Renal cortex interstitium (tissue), 11 donors: ENCODE data around the gene CELA2A. TPM values are rescaled to one million over a fixed set of nuclear protein-coding genes. Genes with fewer than 3 reads are reported as not detected.
"Not testable (repeated sequence)": the region's sequence is repeated elsewhere in the genome, so short reads cannot be mapped to it uniquely, and the experiment has no call there.

Source experiments
- DNase-seq, 11 donors: peaks; one replicate each; pipeline ENCODE4 v3.0.0-alpha.2; 2013; ENCODE audit warnings: low read depth in 9 of 11, low spot score in 4 of 11; ENCODE audit errors: extremely low read depth in 1 of 11
- polyA plus RNA-seq, 3 donors: library from polyadenylated mRNA; unstranded; fragments of 120-200 nt; gene quantifications; one replicate each; pipeline ENCODE4 v1.2.1, GENCODE V29; 2013; ENCODE audit not compliant: insufficient read length in 3 of 3

Gene CELA2A
- polyA plus RNA-seq, 3 donors = 0.41 TPM; not detected in 2

GRCh38 chr1:15423355-15424077 is 33.0 kb upstream of the CELA2A start:
- DNase-seq = no peak

- no peak for DNase-seq
Measured at GRCh38 chr1:15424146-15424667, 32.3 kb upstream of the CELA2A start.

DNA sequence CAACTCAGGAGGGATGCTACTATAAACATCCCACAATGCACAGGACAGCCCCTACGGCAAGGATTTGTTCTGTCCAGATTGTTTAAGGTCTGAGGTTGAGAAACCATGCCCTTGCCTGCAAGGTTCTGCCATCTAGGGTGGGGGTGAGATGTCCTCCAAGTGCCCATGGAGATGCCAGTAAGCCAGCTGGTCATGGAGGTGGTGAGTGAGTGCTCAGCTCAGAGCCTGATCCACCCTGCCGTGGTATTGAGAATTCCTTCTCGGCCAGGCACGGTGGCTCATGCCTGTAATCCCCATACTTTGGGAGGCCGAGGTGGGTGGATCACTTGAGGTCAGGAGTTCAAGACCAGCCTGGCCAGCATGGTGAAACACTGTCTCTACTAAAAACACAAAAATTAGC is 31.6 kb upstream of the CELA2A start:
- DNase-seq = no peak

DNA sequence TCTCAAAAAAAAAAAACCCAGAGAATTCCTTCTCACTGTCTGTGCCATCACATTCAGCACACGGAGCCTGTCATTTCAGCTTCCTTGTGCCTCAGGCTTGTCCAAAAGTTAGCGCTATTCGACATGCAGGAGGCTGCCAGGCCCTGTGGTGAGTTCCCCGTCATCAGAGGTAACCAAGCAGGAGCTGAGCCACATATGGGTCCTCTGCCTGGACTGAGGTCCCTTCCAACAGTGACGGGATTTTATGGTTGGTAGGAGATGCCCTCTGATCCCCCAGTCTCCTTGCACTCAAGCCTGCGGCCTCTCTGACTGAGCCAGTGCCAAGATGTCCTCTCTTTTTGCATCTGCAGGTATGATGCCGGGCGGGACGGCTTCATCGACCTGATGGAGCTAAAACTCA is 31.0 kb upstream of the CELA2A start:
- no peak for DNase-seq

DNA sequence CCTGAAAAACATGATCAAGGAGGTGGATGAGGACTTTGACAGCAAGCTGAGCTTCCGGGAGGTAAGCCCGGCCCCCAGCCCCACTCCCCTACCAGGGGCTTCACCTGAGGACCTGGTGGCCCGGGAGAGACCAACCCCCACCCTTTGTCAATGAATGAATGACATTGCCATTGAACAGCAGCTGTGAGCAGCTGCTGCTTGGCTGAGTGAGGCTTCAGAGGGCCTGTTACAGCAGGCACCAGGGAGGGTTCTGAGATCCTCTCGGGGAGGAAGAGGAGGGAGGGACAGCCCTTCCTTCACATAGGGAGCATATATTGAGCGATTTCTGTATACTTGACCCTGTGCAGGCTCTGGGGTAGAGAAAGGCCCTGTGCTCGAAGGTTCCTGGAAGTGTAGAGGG is 30.6 kb upstream of the CELA2A start:
- DNase-seq = no peak

- DNase-seq = no peak
Measured at GRCh38 chr1:15426492-15427279, 29.8 kb upstream of the CELA2A start.

GRCh38 chr1:15427280-15427666 is 29.3 kb upstream of the CELA2A start:
- DNase-seq = no peak

DNA sequence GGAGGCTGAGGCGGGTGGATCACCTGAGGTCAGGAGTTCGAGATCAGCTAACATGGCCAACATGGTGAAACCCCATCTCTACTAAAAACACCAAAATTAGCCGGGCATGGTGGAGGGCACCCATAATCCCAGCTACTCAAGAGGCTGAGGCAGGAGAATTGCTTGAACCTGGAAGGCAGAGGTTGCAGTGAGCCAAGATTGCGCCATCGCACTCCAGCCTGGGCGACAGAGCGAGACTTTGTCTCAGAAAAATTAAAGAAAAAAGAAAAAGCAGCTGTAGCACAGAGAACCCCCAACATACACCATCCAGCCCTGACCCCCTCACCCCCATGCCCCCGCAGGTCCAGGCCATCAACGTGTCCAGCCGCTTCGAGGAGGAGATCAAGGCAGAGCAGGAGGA is 28.3 kb upstream of the CELA2A start:
- not testable (repeated sequence) for DNase-seq

DNA sequence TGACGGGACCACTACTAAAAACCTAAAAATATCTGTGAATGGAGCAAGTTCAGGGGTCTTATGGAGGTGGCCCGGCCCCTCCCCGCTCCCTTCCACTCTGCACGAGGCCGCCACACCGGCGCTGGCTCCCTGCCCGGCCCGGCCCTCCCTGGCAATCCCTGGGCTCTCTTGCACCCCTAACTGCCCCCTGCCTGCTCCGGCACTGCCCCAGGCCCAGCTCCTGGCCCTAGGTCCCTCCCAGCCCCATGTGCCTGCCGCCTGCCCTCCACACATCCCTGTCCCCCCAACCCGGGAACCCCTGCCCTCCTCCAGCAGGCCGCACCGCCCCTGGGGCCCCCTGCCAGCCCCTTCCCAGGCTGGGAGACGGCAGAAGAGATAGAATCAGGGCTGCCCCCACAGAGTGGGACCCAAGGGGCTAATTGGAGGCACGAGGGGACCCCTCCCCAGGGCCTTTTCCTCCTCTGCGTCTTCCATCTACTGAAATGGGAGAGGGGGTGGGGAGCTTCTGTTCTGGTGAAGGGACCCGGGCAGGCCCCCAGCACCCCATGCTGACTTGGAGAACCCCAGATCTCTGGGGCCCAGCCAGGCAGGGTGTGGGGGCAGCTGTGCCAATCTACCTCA is 27.6 kb upstream of the CELA2A start:
- DNase-seq = no peak

GRCh38 chr1:15429701-15430149 is 26.8 kb upstream of the CELA2A start:
- no peak for DNase-seq

GRCh38 chr1:15430787-15431570 is 25.6 kb upstream of the CELA2A start:
- DNase-seq = peak in 2 of 11 donors; percentile 44 to 55

- DNase-seq = no peak
Measured at GRCh38 chr1:15431571-15431948, 25.0 kb upstream of the CELA2A start.

DNA sequence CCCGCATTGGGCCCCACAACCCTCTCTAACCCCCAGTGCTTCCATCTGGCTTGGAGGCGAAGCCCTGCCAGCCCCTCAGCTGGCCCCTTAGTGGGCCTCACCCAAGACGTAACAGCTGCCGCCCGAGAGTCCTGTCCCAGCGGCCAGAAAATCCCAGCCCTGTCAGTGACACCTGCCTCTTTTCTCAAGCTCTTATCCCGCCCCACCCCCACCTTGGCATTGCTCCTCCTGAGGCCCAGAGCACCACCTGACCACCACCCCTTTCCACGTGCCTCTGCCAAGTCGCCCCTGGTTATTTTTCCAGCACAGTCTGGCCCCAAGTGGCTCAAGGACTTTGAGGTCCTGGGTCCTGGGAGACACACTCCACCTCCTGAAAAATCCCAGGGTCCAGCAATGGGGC is 24.2 kb upstream of the CELA2A start:
- no peak for DNase-seq

DNA sequence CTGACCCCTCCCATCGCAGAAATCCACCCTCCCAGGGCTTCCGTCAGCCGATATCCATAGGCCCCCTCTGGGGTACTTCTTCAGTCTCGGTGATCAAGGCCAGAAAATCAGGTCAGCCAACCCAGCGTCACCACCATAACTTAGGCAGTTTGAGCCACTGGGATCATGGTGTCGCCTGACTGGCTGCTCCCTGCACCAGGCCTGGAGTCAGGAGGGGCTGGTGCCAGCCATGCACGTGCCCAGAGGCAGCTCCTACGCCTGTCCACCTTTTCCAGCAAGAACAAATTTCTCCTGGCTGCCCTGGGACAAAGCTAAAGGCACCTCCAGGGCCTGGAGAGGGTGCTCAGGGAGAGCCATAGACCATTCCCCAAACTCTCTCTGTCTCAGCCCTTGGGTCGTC is 23.1 kb upstream of the CELA2A start:
- DNase-seq = no peak

GRCh38 chr1:15434739-15435138 is 21.8 kb upstream of the CELA2A start:
- DNase-seq = not testable (repeated sequence)

DNA sequence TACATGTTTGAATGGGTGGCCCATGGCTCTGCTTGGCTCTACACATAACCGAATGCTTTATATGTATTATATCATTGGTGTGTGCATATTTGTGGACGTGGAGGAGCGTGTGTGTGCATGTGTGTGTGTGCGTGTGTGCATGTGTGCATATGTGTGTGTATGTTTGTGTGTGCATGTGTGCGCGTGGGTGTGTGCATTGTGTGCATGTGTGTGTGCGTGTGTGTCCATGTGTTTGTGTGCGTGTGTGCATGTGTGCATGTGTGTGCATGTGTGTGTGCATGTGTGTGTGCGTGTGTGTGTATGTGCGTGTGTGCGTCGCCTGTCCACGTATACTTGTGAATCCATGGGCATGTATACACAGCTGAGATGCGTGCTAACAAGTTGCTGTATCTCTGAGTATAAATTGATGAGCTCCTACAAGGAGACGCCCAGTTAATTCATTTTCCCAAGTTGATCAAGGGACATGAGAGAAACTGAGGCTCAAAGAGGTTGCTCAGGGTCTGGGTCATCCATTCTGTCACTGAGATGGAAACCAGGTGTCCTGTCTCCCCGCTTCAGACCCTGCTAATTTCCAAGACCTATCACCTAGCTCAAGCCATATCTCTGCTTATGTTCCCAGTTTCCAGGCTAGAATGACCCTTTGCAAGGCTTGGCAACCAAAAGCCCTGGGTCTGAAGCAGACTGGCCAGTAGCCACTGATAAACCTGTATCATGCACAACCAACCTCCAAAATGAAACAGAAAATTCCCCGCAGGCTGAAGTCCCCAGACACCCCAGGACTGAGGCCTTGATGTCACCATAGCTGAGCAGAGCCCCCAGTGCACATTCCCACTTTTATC is 21.1 kb upstream of the CELA2A start:
- DNase-seq = no peak

DNA sequence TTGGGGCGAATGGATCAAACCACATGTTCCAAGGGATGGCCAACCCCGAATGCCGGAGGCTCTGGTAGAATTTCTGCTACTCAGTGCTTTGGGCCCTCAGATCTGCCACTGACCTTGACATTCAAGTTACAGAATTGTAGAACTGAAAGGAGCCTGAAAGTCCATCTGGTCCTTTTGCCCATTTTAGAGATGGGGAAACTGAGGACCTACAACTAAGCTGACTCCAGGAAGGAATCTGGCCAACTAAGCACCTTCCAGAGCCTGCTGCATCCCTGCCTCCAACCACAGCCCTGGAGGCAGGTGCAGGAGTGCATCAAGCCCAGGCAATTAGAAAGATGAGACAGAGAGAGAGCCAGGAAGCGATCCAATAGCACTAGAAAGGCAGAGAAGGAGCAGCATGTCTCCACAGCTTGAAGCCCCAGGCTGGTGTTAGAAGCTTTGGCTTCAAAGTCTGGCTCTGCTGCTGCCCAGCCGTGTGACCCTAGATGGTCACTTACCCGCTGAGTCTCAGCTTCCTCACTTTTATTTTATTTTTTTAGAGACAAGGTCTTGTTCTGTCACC is 19.6 kb upstream of the CELA2A start:
- no peak for DNase-seq

DNA sequence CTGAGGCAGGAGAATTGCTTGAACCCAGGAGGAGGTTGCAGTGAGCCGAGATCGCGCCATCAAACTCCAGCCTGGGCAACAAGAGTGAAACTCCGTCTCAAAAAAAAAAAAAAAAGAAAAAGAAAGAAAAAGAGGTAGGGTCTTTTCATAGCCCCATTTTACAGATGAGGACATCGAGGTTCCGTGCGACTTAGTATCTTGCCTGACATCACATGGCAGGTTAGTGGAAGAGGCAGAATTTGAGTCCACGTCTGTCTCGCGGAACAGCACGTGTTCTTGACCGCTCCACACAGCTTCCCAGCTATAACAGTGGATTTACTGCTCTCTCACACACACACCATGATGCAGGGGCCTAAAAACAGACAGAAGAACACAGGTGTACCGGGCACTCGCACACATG is 17.2 kb upstream of the CELA2A start:
- DNase-seq = no peak
